ENCODE measurements around the gene ATAD1. TPM values are rescaled to one million over a fixed set of nuclear protein-coding genes. Genes with fewer than 3 reads are reported as not detected.

Gene ATAD1
- total RNA-seq, 1 experiment from 2014 or later, result 15.7 TPM

DNA sequence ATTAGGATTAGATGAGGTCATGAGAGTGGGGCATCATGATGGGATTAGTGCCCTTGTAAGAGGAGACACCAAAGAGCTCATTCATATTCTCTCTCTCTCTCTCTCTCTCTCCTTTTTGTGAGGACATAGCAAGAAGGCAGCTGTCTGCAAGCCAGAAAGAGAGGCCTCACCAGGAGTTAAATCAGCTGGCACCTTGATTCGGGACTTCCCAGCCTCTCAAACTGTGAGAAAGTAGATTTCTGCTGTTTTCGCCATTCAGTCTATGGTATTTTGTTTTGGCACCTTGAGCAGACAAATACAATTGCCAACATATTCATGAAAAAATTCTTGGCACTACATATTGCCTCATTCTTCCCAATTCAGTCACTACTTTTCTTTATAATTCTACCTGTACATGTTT is 20.6 kb upstream of the ATAD1 start:
- Histone ChIP-seq H2AFZ (ENCODE audit: low read length) (no peak overlapping the region), H3K4me3 (ENCODE audit: low read length) (no peak overlapping the region), H3K9me2 (replicated peaks; ENCODE audit: low read length) (no peaks in the 10 kb centered on the region), H3K4me1 (ENCODE audit: insufficient read depth, low read length) (peaks cover 16% of the 10 kb centered on the region), H3K9me3 (ENCODE audit: low read length) (no peaks in the 10 kb centered on the region), H3F3A (ENCODE audit: low read length, unreplicated experiment) (no peaks in the 10 kb centered on the region), H3K79me2 (ENCODE audit: low read length) (no peaks in the 10 kb centered on the region), H3K27ac (ENCODE audit: low read length) (no peak overlapping the region), H3K36me3 (ENCODE audit: low read depth, low read length) (no peaks in the 10 kb centered on the region), H4K20me1 (ENCODE audit: low read length) (no peaks in the 10 kb centered on the region), H3K4me2 (ENCODE audit: low read length) (no peak overlapping the region), H3K27me3 (ENCODE audit: low read length) (no peaks in the 10 kb centered on the region), H3K9ac (ENCODE audit: low read length) (no peak overlapping the region)
- CTCF ChIA-PET, result no interaction called here
- no TSS peak for BruUV-seq (replicated peaks)
- TF ChIP-seq, protein P1, sequence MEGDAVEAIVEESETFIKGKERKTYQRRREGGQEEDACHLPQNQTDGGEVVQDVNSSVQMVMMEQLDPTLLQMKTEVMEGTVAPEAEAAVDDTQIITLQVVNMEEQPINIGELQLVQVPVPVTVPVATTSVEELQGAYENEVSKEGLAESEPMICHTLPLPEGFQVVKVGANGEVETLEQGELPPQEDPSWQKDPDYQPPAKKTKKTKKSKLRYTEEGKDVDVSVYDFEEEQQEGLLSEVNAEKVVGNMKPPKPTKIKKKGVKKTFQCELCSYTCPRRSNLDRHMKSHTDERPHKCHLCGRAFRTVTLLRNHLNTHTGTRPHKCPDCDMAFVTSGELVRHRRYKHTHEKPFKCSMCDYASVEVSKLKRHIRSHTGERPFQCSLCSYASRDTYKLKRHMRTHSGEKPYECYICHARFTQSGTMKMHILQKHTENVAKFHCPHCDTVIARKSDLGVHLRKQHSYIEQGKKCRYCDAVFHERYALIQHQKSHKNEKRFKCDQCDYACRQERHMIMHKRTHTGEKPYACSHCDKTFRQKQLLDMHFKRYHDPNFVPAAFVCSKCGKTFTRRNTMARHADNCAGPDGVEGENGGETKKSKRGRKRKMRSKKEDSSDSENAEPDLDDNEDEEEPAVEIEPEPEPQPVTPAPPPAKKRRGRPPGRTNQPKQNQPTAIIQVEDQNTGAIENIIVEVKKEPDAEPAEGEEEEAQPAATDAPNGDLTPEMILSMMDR (conservative IDR thresholded peaks at IDR 0.05; ENCODE audit: low read depth, low read length), result no peak
- TF ChIP-seq EZH2phosphoT487 (IDR thresholded peaks at IDR 0.05; ENCODE audit: borderline replicate concordance, low read length) (no peak), EZH2 (IDR thresholded peaks at IDR 0.05; ENCODE audit: low read length, unreplicated experiment) (no peak)
- POLR2A ChIA-PET (ENCODE audit: unreplicated experiment), result no interaction called here
- no peak for DNase-seq
- ATAC-seq, result no peak
- intact Hi-C loops (cut with micrococcal nuclease), result no loop called here

DNA sequence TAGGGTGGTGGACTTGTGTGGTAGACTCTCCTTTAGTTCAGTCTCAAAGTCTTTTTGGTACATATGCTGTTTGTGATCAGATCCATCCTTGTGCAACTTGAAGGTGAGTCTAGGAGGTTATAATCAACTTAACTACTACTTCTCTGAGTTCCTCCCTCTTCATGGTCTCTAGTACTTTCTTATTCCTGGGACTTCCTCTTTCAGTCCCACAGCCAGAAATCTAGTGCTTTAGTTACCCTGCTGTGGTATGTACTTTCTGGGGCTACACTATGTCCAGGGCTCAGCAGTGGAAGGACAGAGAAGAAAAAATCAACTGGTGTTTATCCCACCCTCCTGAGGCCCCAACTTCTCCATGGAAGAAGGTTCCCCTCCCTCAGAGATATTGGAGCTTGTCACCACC is 19.4 kb upstream of the ATAD1 start:
- no peak overlapping the region for H3K9ac ChIP-seq (ENCODE audit: low read length)
- H3K4me3 ChIP-seq (ENCODE audit: low read length), result no peak overlapping the region
- H3K36me3 ChIP-seq (ENCODE audit: low read depth, low read length), result no peaks in the 10 kb centered on the region
- ATAC-seq (no peak), DNase-seq (no peak)
- CTCF ChIA-PET, result no interaction called here
- H3K9me3 ChIP-seq (ENCODE audit: low read length), result no peaks in the 10 kb centered on the region
- H3F3A ChIP-seq (ENCODE audit: low read length, unreplicated experiment), result no peaks in the 10 kb centered on the region
- POLR2A ChIA-PET (ENCODE audit: unreplicated experiment), result no interaction called here
- no TSS peak for BruUV-seq (replicated peaks)
- no peak for TF ChIP-seq EZH2 (IDR thresholded peaks at IDR 0.05; ENCODE audit: low read length, unreplicated experiment)
- no peak for TF ChIP-seq EZH2phosphoT487 (IDR thresholded peaks at IDR 0.05; ENCODE audit: borderline replicate concordance, low read length)
- TF ChIP-seq, protein P1 (conservative IDR thresholded peaks at IDR 0.05; ENCODE audit: low read depth, low read length), result no peak
- no peak overlapping the region for H3K27ac ChIP-seq (ENCODE audit: low read length)
- no peaks in the 10 kb centered on the region for H3K79me2 ChIP-seq (ENCODE audit: low read length)
- H2AFZ ChIP-seq (ENCODE audit: low read length), result no peak overlapping the region
- H3K9me2 ChIP-seq (replicated peaks; ENCODE audit: low read length), result no peaks in the 10 kb centered on the region
- H3K4me2 ChIP-seq (ENCODE audit: low read length), result no peak overlapping the region
- no peaks in the 10 kb centered on the region for H3K27me3 ChIP-seq (ENCODE audit: low read length)
- intact Hi-C loops (cut with micrococcal nuclease), result no loop called here
- H4K20me1 ChIP-seq (ENCODE audit: low read length), result no peaks in the 10 kb centered on the region
- peaks cover 8% of the 10 kb centered on the region for H3K4me1 ChIP-seq (ENCODE audit: insufficient read depth, low read length)

DNA sequence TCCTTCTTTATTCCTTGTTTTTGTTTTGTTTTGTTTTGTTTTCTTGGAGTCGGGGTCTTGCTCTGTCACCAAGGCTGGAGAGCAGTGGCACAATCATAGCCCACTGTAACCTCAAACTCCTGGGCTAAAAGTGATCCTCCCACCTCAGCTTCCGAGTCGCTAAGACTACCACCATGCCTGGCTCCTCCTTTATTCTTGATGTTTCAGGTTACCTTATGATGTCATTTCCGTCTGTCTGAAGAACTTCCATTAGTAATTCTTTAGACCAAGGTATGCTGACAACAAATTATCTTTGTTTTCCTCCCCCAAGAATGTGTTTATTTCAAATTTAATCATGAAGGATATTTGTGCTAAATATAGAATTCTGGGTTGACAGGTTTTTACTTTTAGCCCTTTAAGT is 18.1 kb upstream of the ATAD1 start:
- H3F3A ChIP-seq (ENCODE audit: low read length, unreplicated experiment), result no peaks in the 10 kb centered on the region
- ATAC-seq, result no peak
- BruUV-seq (replicated peaks), result no TSS peak
- H3K9me2 ChIP-seq (replicated peaks; ENCODE audit: low read length), result no peaks in the 10 kb centered on the region
- H3K36me3 ChIP-seq (ENCODE audit: low read depth, low read length), result no peaks in the 10 kb centered on the region
- H3K9ac ChIP-seq (ENCODE audit: low read length), result no peak overlapping the region
- H3K4me1 ChIP-seq (ENCODE audit: insufficient read depth, low read length), result no peaks in the 10 kb centered on the region; the same call in 1 of the 2 replicates
- POLR2A ChIA-PET (ENCODE audit: unreplicated experiment), result no interaction called here
- H3K4me2 ChIP-seq (ENCODE audit: low read length), result no peak overlapping the region
- no peak for DNase-seq
- H3K27me3 ChIP-seq (ENCODE audit: low read length), result no peaks in the 10 kb centered on the region
- H3K9me3 ChIP-seq (ENCODE audit: low read length), result no peaks in the 10 kb centered on the region
- no peaks in the 10 kb centered on the region for H4K20me1 ChIP-seq (ENCODE audit: low read length)
- TF ChIP-seq, protein P1 (conservative IDR thresholded peaks at IDR 0.05; ENCODE audit: low read depth, low read length), result no peak
- TF ChIP-seq EZH2phosphoT487 (IDR thresholded peaks at IDR 0.05; ENCODE audit: borderline replicate concordance, low read length) (no peak), EZH2 (IDR thresholded peaks at IDR 0.05; ENCODE audit: low read length, unreplicated experiment) (no peak)
- no peak overlapping the region for H3K4me3 ChIP-seq (ENCODE audit: low read length)
- no peak overlapping the region for H2AFZ ChIP-seq (ENCODE audit: low read length)
- intact Hi-C loops (cut with micrococcal nuclease), result no loop called here
- H3K79me2 ChIP-seq (ENCODE audit: low read length), result no peaks in the 10 kb centered on the region
- H3K27ac ChIP-seq (ENCODE audit: low read length), result no peak overlapping the region
- CTCF ChIA-PET, result no interaction called here

Measured in PC-3 (cell line).